Stimulated activated memory B cell treated with anti-CD40 and anti-IgM and Interleukin-4, amounts not matched to agents 10 μg/mL and 1 μg/mL and 100 μg/mL, for 72 hours (primary cell): ENCODE measurements around the gene NKAPD1.

ENCODE experiments used
- ATAC-seq: fragments of 150-1000 bp; cut with Tn5 transposase; 2 replicates; pipeline ENCODE4 v1.10.0; 2021
- H3K27ac Mint-ChIP-seq: one replicate; pipeline ENCODE4 v1.8.0; 2022; ENCODE audit warnings: mild to moderate bottlenecking, mixed read lengths
- H3K27me3 Mint-ChIP-seq: one replicate; pipeline ENCODE4 v1.8.0; 2022; ENCODE audit warnings: mixed read lengths
- H3K36me3 Mint-ChIP-seq: one replicate; pipeline ENCODE4 v1.8.0; 2022; ENCODE audit warnings: mixed read lengths
- H3K4me1 Mint-ChIP-seq: one replicate; pipeline ENCODE4 v1.8.0; 2022; ENCODE audit warnings: mixed read lengths
- H3K4me3 Mint-ChIP-seq: one replicate; pipeline ENCODE4 v1.8.0; 2022; ENCODE audit warnings: mild to moderate bottlenecking, moderate library complexity, mixed read lengths
- H3K9me3 Mint-ChIP-seq: one replicate; pipeline ENCODE4 v1.8.0; 2022; ENCODE audit warnings: mixed read lengths

Gene NKAPD1

GRCh38 chr11:112113539-112114457 is 39.7 kb downstream of the NKAPD1 start:
- peaks cover 6% of the 10 kb centered on the region for H3K36me3 Mint-ChIP-seq
- ATAC-seq: peak; percentile 48

GRCh38 chr11:112114460-112114859 is 40.4 kb downstream of the NKAPD1 start:
- Mint-ChIP-seq H3K4me1 (peaks cover 5% of the 10 kb centered on the region), H3K9me3 (no peaks in the 10 kb centered on the region)

More at GRCh38 chr11:112113539-112114457, 39.7 kb downstream of the NKAPD1 start:
- no peak overlapping the region for H3K4me3 Mint-ChIP-seq
- H3K9me3 Mint-ChIP-seq: no peaks in the 10 kb centered on the region
- peaks cover 5% of the 10 kb centered on the region for H3K4me1 Mint-ChIP-seq
- no peaks in the 10 kb centered on the region for H3K27me3 Mint-ChIP-seq
- no peak overlapping the region for H3K27ac Mint-ChIP-seq

GRCh38 chr11:112115386-112115785 is 41.3 kb downstream of the NKAPD1 start:
- Mint-ChIP-seq H3K4me1 (peaks cover 10% of the 10 kb centered on the region), H3K27ac (no peak overlapping the region), H3K36me3 (peaks cover 6% of the 10 kb centered on the region), H3K9me3 (no peaks in the 10 kb centered on the region), H3K27me3 (no peaks in the 10 kb centered on the region), H3K4me3 (no peak overlapping the region)
- no peak for ATAC-seq

More at GRCh38 chr11:112114460-112114859, 40.4 kb downstream of the NKAPD1 start:
- Mint-ChIP-seq H3K27me3 (no peaks in the 10 kb centered on the region), H3K4me3 (no peak overlapping the region), H3K27ac (no peak overlapping the region), H3K36me3 (peaks cover 6% of the 10 kb centered on the region)
- no peak for ATAC-seq

- Mint-ChIP-seq H3K27me3 (no peaks in the 10 kb centered on the region), H3K4me1 (peaks cover 15% of the 10 kb centered on the region), H3K4me3 (no peak overlapping the region), H3K9me3 (no peaks in the 10 kb centered on the region), H3K27ac (no peak overlapping the region), H3K36me3 (peaks cover 6% of the 10 kb centered on the region)
- no peak for ATAC-seq
Observed at GRCh38 chr11:112118176-112118575, 44.1 kb downstream of the NKAPD1 start.

- Mint-ChIP-seq H3K4me1 (peaks cover 10% of the 10 kb centered on the region), H3K9me3 (no peaks in the 10 kb centered on the region), H3K27ac (no peak overlapping the region), H3K27me3 (no peaks in the 10 kb centered on the region), H3K36me3 (peaks cover 2% of the 10 kb centered on the region), H3K4me3 (no peak overlapping the region)
- ATAC-seq: no peak
Observed at GRCh38 chr11:112121981-112122615, 48.0 kb downstream of the NKAPD1 start.

- Mint-ChIP-seq H3K9me3 (no peaks in the 10 kb centered on the region), H3K4me1 (peaks cover 10% of the 10 kb centered on the region), H3K27me3 (no peaks in the 10 kb centered on the region), H3K4me3 (no peak overlapping the region), H3K36me3 (no peaks in the 10 kb centered on the region), H3K27ac (no peak overlapping the region)
- no peak for ATAC-seq
Observed at GRCh38 chr11:112123129-112123528, 49.0 kb downstream of the NKAPD1 start.

GRCh38 chr11:112127056-112127455 is 53.0 kb downstream of the NKAPD1 start:
- H3K4me1 Mint-ChIP-seq: no peaks in the 10 kb centered on the region

GRCh38 chr11:112128483-112129121 is 54.5 kb downstream of the NKAPD1 start:
- no peak for ATAC-seq
- no peak overlapping the region for H3K4me3 Mint-ChIP-seq
- H3K27ac Mint-ChIP-seq: no peak overlapping the region
- peaks cover 5% of the 10 kb centered on the region for H3K36me3 Mint-ChIP-seq
- no peaks in the 10 kb centered on the region for H3K9me3 Mint-ChIP-seq
- no peaks in the 10 kb centered on the region for H3K27me3 Mint-ChIP-seq
- no peaks in the 10 kb centered on the region for H3K4me1 Mint-ChIP-seq

More at GRCh38 chr11:112127056-112127455, 53.0 kb downstream of the NKAPD1 start:
- Mint-ChIP-seq H3K9me3 (no peaks in the 10 kb centered on the region), H3K4me3 (no peak overlapping the region), H3K36me3 (peaks cover 5% of the 10 kb centered on the region), H3K27me3 (no peaks in the 10 kb centered on the region), H3K27ac (no peak overlapping the region)
- no peak for ATAC-seq

- no peak overlapping the region for H3K27ac Mint-ChIP-seq
- H3K9me3 Mint-ChIP-seq: no peaks in the 10 kb centered on the region
- no peaks in the 10 kb centered on the region for H3K27me3 Mint-ChIP-seq
- peaks cover 5% of the 10 kb centered on the region for H3K36me3 Mint-ChIP-seq
- H3K4me3 Mint-ChIP-seq: no peak overlapping the region
- no peak for ATAC-seq
- no peaks in the 10 kb centered on the region for H3K4me1 Mint-ChIP-seq
Observed at GRCh38 chr11:112129656-112130055, 55.6 kb downstream of the NKAPD1 start.

- no peaks in the 10 kb centered on the region for H3K27me3 Mint-ChIP-seq
- no peak overlapping the region for H3K4me3 Mint-ChIP-seq
- H3K4me1 Mint-ChIP-seq: no peaks in the 10 kb centered on the region
- H3K27ac Mint-ChIP-seq: no peak overlapping the region
- no peak for ATAC-seq
- H3K36me3 Mint-ChIP-seq: peaks cover 12% of the 10 kb centered on the region
- H3K9me3 Mint-ChIP-seq: no peaks in the 10 kb centered on the region
Observed at GRCh38 chr11:112132737-112133136, 58.6 kb downstream of the NKAPD1 start.

GRCh38 chr11:112134473-112134872 is 60.4 kb downstream of the NKAPD1 start:
- Mint-ChIP-seq H3K9me3 (no peaks in the 10 kb centered on the region), H3K4me1 (no peaks in the 10 kb centered on the region), H3K27me3 (no peaks in the 10 kb centered on the region), H3K4me3 (no peak overlapping the region), H3K27ac (no peak overlapping the region), H3K36me3 (peaks cover 7% of the 10 kb centered on the region)
- ATAC-seq: no peak
